RWPE1 (cell line): ENCODE data around the gene TAC4.
A peak's percentile ranks its signal among the peaks of the same experiment; 100 is the strongest.

Experiments
- CTCF ChIA-PET: fragments of 350-600 bp; sonication (Branson Sonifier 250); formaldehyde crosslinking; extraction: SDS; loops from one replicate; lab custom pipeline; 2021; lab: Yijun Ruan, JAX
- POLR2A ChIA-PET: fragments of 400-600 bp; formaldehyde crosslinking; extraction: SDS; loops from one replicate; lab custom pipeline; 2020; ENCODE audit warnings: antibody characterized with exemption; ENCODE audit not compliant: low non-redundant PET; lab: Yijun Ruan, JAX
- DNase-seq: peaks from one replicate; pipeline ENCODE4 v3.0.0; 2012; ENCODE audit warnings: low spot score
- H3K27ac ChIP-seq: fragments of 450-650 bp; 2 replicates; pipeline ENCODE4 v1.5.1; 2017
- CTCF ChIP-seq: fragments of 450-650 bp; conservative IDR thresholded peaks from 2 replicates; pipeline ENCODE4 v1.5.1; 2017; ENCODE audit warnings: low read depth, mild to moderate bottlenecking

Gene TAC4

GRCh38 chr17:49887086-49887743 is 39.3 kb upstream of the TAC4 start:
- ChIA-PET CTCF (interaction anchor here (0.8 to 1.5 kb wide), 3 partner anchors 65 to 114 kb away, joined by 3 to 9 read pairs (median 6); no protein-coding TSS in a partner anchor), POLR2A (interaction anchor here (0.6 to 0.9 kb wide), 2 partner anchors 92 to 175 kb away, joined by 9 to 16 read pairs; no protein-coding TSS in a partner anchor)
- DNase-seq, result peak; percentile 94
- TF ChIP-seq CTCF, result no peak
- no peak overlapping the region for H3K27ac ChIP-seq

- ChIA-PET CTCF (interaction anchor here (0.6 to 1.5 kb wide), 4 partner anchors 21 to 146 kb away, joined by 3 to 9 read pairs (median 3); no protein-coding TSS in a partner anchor), POLR2A (interaction anchor here (0.9 kb wide), 1 partner anchor 93 kb away, joined by 16 read pairs; no protein-coding TSS in a partner anchor)
- DNase-seq, result no peak
- H3K27ac ChIP-seq, result no peak overlapping the region
- TF ChIP-seq CTCF, result no peak
Measured at GRCh38 chr17:49886036-49886435, 38.2 kb upstream of the TAC4 start.

- no peak overlapping the region for H3K27ac ChIP-seq
- ChIA-PET CTCF (interaction anchor here (1.1 kb wide), 1 partner anchor 115 kb away, joined by 3 read pairs; no protein-coding TSS in a partner anchor), POLR2A (interaction anchor here (0.6 to 0.8 kb wide), 2 partner anchors 112 to 284 kb away, joined by 4 to 8 read pairs; partner anchors contain the start of gene DLX3)
- TF ChIP-seq CTCF, result no peak
- no peak for DNase-seq
Measured at GRCh38 chr17:49882434-49882833, 34.6 kb upstream of the TAC4 start.

- ChIA-PET POLR2A (no interaction called here), CTCF (interaction anchor here (0.5 to 2.7 kb wide), 17 partner anchors 9 to 115 kb away, joined by 3 to 62 read pairs (median 4); partner anchors contain the start of genes DLX3 and KAT7)
- DNase-seq, result no peak
- TF ChIP-seq CTCF, result no peak
- H3K27ac ChIP-seq, result no peak overlapping the region
Measured at GRCh38 chr17:49881054-49881402, 33.2 kb upstream of the TAC4 start.

- POLR2A ChIA-PET, result no interaction called here
- CTCF ChIA-PET, result interaction anchor here (0.5 to 2.7 kb wide), 22 partner anchors 10 to 441 kb away, joined by 3 to 62 read pairs (median 4); partner anchors contain the start of genes DLX3 and KAT7
- peak; percentile 99 for TF ChIP-seq CTCF
- H3K27ac ChIP-seq, result no peak overlapping the region
- peak; percentile 91 for DNase-seq
Measured at GRCh38 chr17:49880291-49881053, 32.6 kb upstream of the TAC4 start.
